A204.1 (cell line): ENCODE results near the gene DEFB114.
"Not testable (repeated sequence)": the region's sequence is repeated elsewhere in the genome, so short reads cannot be mapped to it uniquely, and the experiment has no call there.

Experiments
- FAIRE-seq: peaks from 2 replicates; lab custom pipeline; 2012; peaks lifted over from hg19 to GRCh38; lab: Jason Lieb, UNC

Gene DEFB114

GRCh38 chr6:49964064-49964463, at the start of gene DEFB114:
TSS of gene DEFB114 (minus strand) at chr6:49964164. CDS start at chr6:49964105, 59 bp downstream.
- FAIRE-seq: no peak

DNA sequence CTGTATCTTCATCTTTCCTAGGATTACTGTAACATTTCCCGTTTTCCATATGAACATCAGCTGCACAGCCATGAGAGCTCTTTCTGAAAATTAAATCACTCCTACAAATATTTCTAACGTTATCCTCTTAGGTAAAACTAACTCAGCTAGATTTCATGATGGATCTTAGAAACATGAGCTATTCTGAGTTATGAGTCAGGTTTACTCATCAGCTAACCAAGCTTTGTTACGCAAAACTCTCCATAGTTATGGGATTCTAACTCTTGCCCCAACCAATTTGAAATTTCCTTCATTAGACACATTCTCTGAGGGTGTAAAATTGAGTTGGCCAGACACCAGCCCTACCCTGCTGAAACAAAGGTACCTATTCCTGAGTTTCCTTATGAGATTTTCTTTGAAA, 43.9 kb upstream of the DEFB114 start:
- FAIRE-seq: no peak

DNA sequence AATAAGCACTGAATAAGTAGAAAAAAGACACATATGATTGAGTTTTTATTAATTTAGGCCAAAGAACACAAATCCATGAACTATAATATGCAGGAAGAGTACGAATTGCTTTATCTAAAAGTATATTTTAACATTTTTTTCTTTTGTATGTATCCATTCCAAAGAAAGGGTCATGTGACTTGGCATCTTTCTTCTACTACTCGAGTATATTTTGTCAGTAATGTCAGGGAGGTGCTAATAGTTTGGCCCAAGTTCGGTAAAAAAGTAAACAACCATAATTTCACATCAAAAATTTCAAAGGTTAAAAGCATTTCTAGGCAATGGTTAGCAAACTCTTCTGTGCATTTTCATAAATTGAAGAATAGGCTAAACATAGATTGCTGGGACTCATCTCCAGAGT, 39.2 kb upstream of the DEFB114 start:
- no peak for FAIRE-seq

DNA sequence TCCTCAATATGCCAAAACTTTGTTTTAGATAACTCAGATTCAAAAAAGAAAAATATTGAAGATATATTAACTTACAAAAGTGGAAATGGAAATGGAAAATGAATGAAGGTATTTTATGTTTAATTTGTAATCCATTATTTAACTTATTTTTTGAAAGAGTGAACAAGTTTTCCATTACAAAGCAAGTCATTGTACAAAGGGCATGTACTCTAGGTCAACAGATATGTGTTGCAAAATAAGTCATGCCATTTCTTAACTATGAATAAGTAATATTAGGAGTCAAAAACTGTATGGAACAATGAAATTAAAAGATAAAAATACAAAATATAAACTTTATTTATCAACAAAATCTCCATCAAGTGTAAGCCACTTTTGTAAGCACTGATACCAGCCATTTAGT, 31.3 kb upstream of the DEFB114 start:
- no peak for FAIRE-seq

GRCh38 chr6:49988900-49989299, 24.9 kb upstream of the DEFB114 start:
- no peak for FAIRE-seq

GRCh38 chr6:49987749-49988148, 23.8 kb upstream of the DEFB114 start:
- no peak for FAIRE-seq

DNA sequence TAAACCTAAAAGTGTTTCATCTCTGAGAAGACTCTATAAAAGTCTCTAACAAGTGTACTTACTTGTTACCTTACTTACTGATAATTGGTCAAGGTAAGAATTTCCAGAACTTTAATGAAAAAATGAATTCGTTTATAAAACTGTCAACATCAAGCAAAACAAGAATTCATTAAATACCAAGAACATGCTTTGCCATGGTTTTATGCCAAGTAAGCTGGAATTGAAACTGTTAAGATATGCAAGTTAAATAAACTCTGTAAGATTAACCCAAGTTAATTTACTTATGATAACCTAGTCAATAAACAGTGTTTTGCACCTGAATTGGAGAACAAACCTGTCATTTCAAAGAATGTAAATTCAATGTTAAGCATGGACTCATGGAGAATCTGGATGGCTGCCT, 22.6 kb upstream of the DEFB114 start:
- no peak for FAIRE-seq

- no peak for FAIRE-seq
Measured at GRCh38 chr6:49982046-49982445, 18.1 kb upstream of the DEFB114 start.

DNA sequence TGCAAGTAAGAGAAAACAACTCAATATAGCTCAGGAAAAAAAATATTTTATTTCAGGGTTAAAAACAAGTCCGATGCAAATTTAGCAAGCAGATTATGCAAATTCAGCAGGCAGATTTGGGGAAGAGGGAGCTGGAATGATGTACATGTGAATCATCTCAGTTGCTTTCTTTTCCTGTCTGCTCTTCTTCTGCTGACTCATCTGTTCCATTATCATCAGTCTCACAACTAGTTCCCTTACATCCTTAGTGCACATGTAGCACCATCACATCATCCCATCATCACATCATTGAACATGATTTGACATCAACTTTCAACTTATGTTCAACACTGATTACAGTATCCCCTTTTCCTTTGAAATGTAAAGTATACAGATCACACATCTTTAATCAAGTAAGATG, 16.9 kb upstream of the DEFB114 start:
- no peak for FAIRE-seq

- no peak for FAIRE-seq
Measured at GRCh38 chr6:49979584-49979983, 15.6 kb upstream of the DEFB114 start.

DNA sequence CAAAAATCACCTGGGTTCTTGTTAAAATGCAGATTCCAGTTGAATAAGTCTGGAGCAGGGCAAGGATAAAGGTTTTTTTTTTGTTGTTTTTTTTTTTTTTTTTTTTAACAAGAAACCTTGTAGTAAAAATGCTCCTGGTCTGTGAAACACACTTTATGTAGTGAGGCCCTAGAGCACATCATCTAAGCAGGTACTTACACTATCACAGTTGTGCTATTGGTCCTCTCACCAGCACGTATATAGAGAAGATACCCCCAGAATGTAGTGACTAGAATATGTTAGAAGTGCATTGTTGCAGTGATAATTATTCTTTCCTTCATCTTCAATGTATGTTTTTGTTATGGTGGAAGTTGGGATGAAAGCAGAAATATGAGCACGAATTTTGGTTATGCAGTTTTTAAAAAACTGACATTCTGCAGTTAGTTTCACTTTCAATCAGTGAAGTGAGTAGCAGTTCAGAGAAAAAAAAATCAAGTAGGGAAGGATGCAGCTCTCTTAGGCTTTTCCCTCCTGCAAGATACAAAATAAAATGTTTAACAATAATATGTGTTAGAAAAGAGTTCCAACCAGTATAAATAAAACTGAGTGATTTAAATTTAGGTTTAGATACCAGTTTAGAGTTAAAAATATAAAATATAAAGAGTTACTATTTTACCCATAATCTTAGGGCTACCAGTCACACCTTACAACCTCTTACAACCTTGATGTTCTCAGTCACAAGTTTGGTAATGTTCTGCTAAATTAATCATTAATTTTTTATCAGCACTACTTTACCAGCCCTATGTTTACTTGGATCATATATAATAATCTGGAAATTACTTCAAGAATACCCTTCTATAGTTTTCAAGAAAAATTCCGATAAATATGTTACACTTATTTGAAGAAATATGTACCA, 14.6 kb upstream of the DEFB114 start:
- FAIRE-seq: peak; percentile 70

- no peak for FAIRE-seq
Measured at GRCh38 chr6:49969605-49970004, 5.6 kb upstream of the DEFB114 start, which contains the start of gene DEFB113. TSS of gene DEFB113 (minus strand) at chr6:49969625. CDS start at chr6:49969625, 0 bp downstream.

DNA sequence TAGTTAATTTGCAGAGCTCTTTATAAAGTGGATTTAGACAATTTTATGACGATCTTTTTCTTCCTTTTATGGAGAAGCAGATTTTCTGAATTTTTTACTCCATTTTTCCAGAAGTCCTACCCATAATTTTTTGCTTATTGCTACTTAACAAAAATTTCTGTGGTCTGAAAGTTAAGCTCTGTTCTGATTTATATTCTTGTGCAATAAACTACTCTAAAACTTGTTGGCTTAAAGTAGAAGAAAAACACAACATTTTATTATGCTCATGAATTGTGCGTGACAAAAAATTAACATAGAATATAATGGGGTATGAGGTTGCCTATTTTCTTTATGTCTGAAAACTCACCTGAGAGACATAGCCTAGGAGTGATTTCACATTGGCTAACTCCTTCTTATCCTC, 2.9 kb upstream of the DEFB114 start:
- FAIRE-seq: no peak

DNA sequence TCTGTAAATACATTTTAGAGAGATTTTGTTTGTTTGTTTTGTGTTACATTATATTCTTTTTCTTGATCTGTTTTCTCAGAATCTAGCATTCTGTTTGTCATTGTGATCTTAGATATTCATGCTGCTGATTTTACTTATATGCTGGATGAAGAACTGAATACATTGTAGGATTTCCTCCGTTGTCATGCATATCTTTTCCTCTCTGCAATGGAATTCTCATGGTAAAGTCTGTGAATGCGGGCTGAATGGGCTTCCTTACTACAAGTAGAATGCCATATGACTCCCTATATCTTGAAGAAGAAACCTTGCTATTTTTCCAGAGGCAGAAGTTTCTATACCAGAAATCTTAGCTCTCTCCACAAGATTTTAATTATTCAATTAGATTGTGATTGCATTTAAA, 2.4 kb upstream of the DEFB114 start:
- FAIRE-seq: no peak

- FAIRE-seq: no peak
Measured at GRCh38 chr6:49958180-49958579, 5.8 kb downstream of the DEFB114 start.

DNA sequence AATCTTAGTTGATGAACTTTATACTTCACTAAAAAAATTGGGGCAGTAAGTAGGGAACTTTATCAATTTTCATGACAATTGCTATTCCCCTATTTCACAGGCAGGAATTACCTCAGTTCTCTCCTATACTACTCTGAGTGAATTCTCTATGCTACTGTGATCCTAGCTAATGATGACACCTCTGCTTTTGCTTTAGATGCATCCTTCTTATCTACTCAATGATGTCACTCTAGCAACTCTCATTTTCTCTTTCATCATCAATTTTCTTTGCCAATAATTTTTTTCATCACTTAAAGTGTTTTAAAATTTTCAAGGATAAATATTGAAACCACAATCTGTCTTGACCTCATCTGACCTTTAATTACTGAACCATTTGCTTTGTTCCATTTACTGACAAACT, 8.1 kb downstream of the DEFB114 start:
- no peak for FAIRE-seq

GRCh38 chr6:49951926-49952325, 12.0 kb downstream of the DEFB114 start:
- no peak for FAIRE-seq

- no peak for FAIRE-seq
Measured at GRCh38 chr6:49950415-49950751, 13.6 kb downstream of the DEFB114 start.

DNA sequence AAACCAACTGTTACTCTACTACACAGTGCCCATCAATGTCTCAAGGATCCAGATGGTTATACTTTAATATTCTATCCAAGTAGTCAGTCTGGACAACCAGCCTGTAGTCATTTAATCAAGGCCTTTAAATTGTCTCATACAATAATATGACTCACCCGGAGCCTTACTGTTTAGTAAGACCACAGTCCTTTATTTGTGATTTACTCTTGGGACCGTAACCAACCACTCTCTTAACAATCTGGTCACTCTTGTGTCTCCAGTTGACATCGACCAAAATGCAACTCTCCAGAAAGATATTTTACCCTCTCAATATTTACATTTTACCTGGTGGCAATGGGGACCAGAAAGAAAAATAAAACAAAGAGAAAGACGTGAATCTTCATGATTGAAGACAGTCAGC, 14.9 kb downstream of the DEFB114 start:
- FAIRE-seq: no peak

DNA sequence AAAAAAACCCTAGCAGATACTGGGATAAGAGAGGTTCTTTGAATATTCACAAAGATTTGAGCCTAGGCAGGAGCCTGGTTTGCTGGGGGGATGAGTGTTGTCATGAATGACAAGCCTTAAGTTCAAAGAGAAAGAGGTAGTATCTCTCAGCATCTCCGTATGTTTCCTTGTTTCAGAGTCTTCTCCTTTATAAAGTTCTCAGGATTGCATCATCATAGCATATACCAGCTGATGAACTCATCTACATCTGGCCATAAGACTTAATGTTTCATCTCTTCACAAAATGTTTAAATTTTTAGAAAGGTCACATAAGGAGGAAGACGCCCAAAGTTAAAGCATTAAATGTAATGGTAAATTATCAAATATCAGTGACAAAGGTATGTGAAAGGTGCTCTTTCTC, 17.1 kb downstream of the DEFB114 start:
- no peak for FAIRE-seq

- FAIRE-seq: not testable (repeated sequence)
Measured at GRCh38 chr6:49944068-49944467, 19.9 kb downstream of the DEFB114 start.

DNA sequence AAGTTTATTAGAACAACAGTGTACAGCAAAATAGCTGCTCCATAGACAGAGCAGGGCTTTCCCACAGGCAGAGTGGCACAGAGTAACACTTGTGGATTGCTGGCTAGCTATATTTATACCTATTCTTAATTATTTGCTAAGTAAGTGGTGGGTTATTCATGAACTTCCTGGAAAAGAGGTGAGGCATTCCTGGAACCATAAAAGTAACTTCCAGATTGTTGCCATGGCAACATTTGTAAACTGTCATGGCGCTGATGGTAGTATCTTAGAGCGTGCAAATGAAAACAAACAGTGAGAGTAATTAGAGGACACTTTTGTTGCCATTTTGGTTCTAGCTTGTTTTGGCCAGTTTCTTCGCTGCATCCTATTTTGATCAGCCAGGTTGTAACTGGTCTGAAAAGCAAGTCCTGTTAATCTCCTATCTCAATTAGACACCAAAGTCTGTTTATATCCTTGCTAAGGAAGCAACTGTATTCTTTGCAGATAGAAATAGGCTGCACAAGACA, 23.9 kb downstream of the DEFB114 start:
- FAIRE-seq: no peak

- FAIRE-seq: no peak
Measured at GRCh38 chr6:49937811-49938210, 26.2 kb downstream of the DEFB114 start.

GRCh38 chr6:49937017-49937416, 26.9 kb downstream of the DEFB114 start:
- FAIRE-seq: no peak
